ENCODE data around the gene DNAH11. TPM values are rescaled to one million over a fixed set of nuclear protein-coding genes. Genes with fewer than 3 reads are reported as not detected.
"Not testable (repeated sequence)": the region's sequence is repeated elsewhere in the genome, so short reads cannot be mapped to it uniquely, and the experiment has no call there.

Gene DNAH11
- total RNA-seq, 1 donor from 2014 or later = 0.22 TPM

DNA sequence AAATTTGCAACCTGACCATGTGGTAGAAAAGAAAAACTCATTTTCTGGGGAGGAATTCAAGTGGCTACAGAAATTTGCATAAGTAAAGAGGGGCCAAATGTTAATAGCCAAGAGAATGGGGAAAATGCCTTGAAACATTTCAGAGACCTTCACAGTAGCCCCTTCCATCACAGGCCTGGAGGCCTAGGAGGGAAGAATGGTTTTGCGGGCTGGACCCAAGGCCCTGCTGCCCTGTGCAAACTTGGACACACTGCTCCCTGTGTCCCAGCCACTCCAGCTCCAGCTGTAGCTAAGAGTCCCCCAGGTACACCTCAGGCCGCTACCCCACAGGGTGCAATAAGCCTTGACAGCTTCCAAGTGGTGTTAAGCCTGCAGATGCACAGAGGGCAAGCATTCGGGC lies 16.4 kb upstream of the DNAH11 start:
- TF ChIP-seq, protein P1, sequence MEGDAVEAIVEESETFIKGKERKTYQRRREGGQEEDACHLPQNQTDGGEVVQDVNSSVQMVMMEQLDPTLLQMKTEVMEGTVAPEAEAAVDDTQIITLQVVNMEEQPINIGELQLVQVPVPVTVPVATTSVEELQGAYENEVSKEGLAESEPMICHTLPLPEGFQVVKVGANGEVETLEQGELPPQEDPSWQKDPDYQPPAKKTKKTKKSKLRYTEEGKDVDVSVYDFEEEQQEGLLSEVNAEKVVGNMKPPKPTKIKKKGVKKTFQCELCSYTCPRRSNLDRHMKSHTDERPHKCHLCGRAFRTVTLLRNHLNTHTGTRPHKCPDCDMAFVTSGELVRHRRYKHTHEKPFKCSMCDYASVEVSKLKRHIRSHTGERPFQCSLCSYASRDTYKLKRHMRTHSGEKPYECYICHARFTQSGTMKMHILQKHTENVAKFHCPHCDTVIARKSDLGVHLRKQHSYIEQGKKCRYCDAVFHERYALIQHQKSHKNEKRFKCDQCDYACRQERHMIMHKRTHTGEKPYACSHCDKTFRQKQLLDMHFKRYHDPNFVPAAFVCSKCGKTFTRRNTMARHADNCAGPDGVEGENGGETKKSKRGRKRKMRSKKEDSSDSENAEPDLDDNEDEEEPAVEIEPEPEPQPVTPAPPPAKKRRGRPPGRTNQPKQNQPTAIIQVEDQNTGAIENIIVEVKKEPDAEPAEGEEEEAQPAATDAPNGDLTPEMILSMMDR (IDR thresholded peaks at IDR 0.05; ENCODE audit: partially characterized antibody, unreplicated experiment) = no peak
- H3K27ac Mint-ChIP-seq (ENCODE audit: unreplicated experiment) = no peak overlapping the region
- H3K27me3 Mint-ChIP-seq (ENCODE audit: unreplicated experiment) = no peaks in the 10 kb centered on the region
- no peak overlapping the region for H3K4me3 Mint-ChIP-seq (ENCODE audit: unreplicated experiment)
- H3K36me3 Mint-ChIP-seq (ENCODE audit: unreplicated experiment) = peaks cover 12% of the 10 kb centered on the region
- no peaks in the 10 kb centered on the region for H3K4me1 Mint-ChIP-seq (ENCODE audit: low read depth, unreplicated experiment)
- H3K9me3 Mint-ChIP-seq (ENCODE audit: unreplicated experiment) = no peaks in the 10 kb centered on the region
- no peak for DNase-seq

DNA sequence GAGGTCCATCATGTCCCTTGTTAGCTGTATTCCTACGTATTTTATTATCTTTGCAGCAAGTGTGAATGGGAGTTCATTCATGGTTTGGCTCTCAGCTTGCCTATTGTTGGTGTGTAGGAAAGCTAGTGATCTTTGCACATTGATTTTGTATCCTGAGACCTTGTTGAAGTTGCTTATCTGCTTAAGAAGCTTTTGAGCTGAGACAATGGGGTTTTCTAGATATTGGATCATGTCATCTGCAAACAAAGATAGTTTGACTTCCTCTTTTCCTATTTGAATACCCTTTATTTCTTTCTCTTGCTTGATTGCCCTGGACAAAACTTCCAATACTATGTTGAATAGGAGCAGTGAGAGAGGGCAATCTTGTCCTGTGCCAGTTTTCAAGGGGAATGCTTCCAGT lies 10.4 kb upstream of the DNAH11 start:
- not testable (repeated sequence) for DNase-seq; H3K27ac Mint-ChIP-seq (ENCODE audit: unreplicated experiment); H3K27me3 Mint-ChIP-seq (ENCODE audit: unreplicated experiment); H3K4me3 Mint-ChIP-seq (ENCODE audit: unreplicated experiment); H3K9me3 Mint-ChIP-seq (ENCODE audit: unreplicated experiment); H3K4me1 Mint-ChIP-seq (ENCODE audit: low read depth, unreplicated experiment)
- H3K36me3 Mint-ChIP-seq (ENCODE audit: unreplicated experiment) = peaks cover 10% of the 10 kb centered on the region

DNA sequence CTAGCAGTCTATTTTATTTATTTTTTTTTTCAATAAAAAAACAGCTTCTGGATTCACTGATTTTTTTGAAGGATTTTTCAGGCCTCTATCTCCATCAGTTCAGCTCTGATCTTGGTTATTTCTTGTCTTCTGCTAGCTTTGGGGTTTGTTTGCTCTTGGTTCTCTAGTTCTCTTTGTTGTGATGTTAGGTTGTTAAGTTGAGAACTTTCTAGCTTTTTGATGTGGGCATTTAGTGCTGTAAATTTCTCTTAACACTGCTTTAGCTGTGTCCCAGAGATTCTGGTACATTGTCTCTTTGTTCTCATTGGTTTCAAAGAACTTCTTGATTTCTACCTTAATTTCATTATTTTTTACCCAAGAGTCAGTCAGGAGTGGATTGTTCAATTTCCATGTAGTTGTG lies 9.2 kb upstream of the DNAH11 start:
- H3K4me3 Mint-ChIP-seq (ENCODE audit: unreplicated experiment); H3K9me3 Mint-ChIP-seq (ENCODE audit: unreplicated experiment); H3K4me1 Mint-ChIP-seq (ENCODE audit: low read depth, unreplicated experiment); H3K27me3 Mint-ChIP-seq (ENCODE audit: unreplicated experiment); H3K27ac Mint-ChIP-seq (ENCODE audit: unreplicated experiment); H3K36me3 Mint-ChIP-seq (ENCODE audit: unreplicated experiment); DNase-seq: not testable (repeated sequence)

DNA sequence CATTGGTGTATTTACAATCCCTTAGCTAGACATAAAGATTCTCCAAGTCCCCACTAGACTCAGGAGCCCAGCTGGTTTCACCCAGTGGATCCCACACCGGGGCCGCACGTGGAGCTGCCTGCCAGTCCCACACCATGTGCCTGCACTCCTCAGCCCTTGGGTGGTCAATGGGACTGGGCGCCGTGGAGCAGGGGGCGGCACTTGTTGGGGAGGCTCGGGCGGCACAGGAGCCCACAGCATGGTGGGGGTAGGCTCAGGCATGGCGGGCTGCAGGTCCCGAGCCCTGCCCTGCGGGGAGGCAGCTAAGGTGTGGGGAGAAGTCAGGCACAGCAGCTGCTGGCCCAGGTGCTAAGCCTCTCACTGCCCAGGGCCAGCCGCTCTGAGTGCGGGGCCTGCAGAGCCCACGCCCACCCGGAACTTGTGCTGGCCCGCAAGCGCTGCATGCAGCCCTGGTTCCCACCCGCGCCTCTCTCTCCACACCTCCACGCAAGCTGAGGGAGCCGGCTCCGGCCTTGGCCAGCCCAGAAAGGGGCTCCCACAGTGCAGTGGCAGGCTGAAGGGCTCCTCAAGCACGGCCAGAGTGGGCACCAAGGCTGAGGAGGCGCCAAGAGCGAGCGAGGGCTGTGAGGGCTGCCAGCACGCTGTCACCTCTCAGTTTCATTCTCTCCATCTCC lies 6.3 kb upstream of the DNAH11 start:
- not testable (repeated sequence) for H3K4me3 Mint-ChIP-seq (ENCODE audit: unreplicated experiment); H3K9me3 Mint-ChIP-seq (ENCODE audit: unreplicated experiment); H3K36me3 Mint-ChIP-seq (ENCODE audit: unreplicated experiment); H3K27ac Mint-ChIP-seq (ENCODE audit: unreplicated experiment); DNase-seq; H3K4me1 Mint-ChIP-seq (ENCODE audit: low read depth, unreplicated experiment); H3K27me3 Mint-ChIP-seq (ENCODE audit: unreplicated experiment)

DNA sequence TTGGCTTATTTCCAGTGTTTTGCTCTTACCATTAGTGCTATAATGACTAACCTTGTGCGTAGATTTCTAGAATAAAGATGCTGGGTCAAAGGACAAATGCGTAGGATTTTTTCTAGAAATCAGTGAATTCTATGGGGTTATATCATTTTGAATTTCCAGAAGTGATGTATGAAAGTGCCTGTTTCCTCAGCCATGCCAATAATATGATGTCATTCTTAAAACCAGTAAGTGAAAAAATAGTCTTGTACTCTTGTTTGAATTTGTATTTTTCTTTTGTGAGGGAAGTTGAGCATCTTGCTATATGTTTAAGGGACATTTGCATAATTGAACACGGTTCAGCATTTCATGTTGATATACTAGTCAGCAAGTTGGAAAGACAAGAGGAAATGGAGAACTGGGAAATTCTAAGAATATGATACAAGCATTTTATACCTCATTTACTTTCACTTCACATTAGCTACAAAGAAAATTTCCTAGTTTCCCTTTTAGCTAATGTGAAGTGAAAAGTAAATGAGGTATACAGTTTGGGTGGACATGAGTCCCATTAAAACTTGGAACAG lies 3.8 kb upstream of the DNAH11 start:
- TF ChIP-seq, protein P1 (IDR thresholded peaks at IDR 0.05; ENCODE audit: partially characterized antibody, unreplicated experiment) = no peak
- H3K27me3 Mint-ChIP-seq (ENCODE audit: unreplicated experiment) = no peaks in the 10 kb centered on the region

DNA sequence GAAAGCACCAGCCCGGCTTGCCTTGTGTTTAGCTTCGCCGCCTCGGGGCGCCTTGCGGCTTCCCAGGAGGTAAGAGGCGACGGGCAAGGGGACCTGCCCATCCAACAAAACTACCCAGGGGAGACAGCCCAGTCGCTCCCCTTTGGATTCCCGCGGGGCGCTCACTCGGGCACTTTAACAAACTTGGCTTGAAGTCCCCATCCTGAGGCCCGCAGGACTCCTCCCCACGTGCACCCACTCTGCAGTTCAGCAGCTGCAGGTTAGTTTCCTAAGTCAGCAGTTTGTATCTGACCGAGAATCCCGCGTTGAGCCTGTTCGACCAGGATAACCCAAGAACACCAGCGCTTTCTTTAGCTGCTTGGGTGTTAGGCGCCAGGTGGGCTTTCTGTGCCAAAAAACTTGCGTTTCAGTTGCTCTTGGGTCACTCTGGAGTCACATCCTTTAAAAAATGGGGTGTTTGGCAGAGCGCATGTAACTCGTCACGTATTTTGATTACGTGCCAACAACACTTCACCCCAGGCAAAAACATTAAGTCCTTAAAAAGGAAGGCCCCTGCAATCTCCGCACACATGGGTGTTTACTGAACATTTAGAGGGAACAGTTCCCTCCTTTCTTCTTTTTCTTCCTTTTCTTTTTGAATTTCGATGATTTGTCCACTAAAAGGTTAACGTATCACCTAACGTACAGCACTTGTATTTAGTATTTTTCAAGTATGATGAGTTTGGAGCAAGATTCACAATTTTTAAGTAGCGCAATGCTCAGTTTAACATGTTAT lies 876 bp downstream of the DNAH11 start:
- peak; percentile 22 for DNase-seq
- Mint-ChIP-seq H3K27ac (ENCODE audit: unreplicated experiment) (no peak overlapping the region), H3K36me3 (ENCODE audit: unreplicated experiment) (no peaks in the 10 kb centered on the region), H3K27me3 (ENCODE audit: unreplicated experiment) (no peaks in the 10 kb centered on the region), H3K4me3 (ENCODE audit: unreplicated experiment) (peak overlapping the region; percentile 88), H3K9me3 (ENCODE audit: unreplicated experiment) (peaks cover 2% of the 10 kb centered on the region), H3K4me1 (ENCODE audit: low read depth, unreplicated experiment) (peaks cover 2% of the 10 kb centered on the region)
- TF ChIP-seq, protein P1 (IDR thresholded peaks at IDR 0.05; ENCODE audit: partially characterized antibody, unreplicated experiment) = no peak

More for the DNA sequence above, 3.8 kb upstream of the DNAH11 start:
- DNase-seq = no peak
- peaks cover 1% of the 10 kb centered on the region for H3K4me1 Mint-ChIP-seq (ENCODE audit: low read depth, unreplicated experiment)
- H3K9me3 Mint-ChIP-seq (ENCODE audit: unreplicated experiment) = peaks cover 1% of the 10 kb centered on the region
- H3K27ac Mint-ChIP-seq (ENCODE audit: unreplicated experiment) = no peak overlapping the region
- H3K4me3 Mint-ChIP-seq (ENCODE audit: unreplicated experiment) = no peak overlapping the region
- H3K36me3 Mint-ChIP-seq (ENCODE audit: unreplicated experiment) = peaks cover 5% of the 10 kb centered on the region

All from glutamatergic neuron (in vitro differentiated cells).